Activated B cell treated with CpG ODN at 0.5 μM for 24 hours (primary cell): Measurements from ENCODE around the gene OR1D5. TPM values are rescaled to one million over a fixed set of nuclear protein-coding genes. Genes with fewer than 3 reads are reported as not detected.

Source experiments
- ATAC-seq: fragments of 200-7000 bp; cut with Tn5 transposase; one replicate; pipeline ENCODE4 v1.10.0; 2021; ENCODE audit warnings: low read depth, mild to moderate bottlenecking, moderate library complexity
- CTCF ChIA-PET: fragments of 350-600 bp; sonication (Branson Sonifier 250); formaldehyde crosslinking; loops from one replicate; lab custom pipeline; 2021; ENCODE audit warnings: antibody characterized with exemption; lab: Charles Lee
- POLR2A ChIA-PET: fragments of 350-600 bp; sonication (Branson Sonifier 250); formaldehyde crosslinking; loops from one replicate; lab custom pipeline; 2021; ENCODE audit warnings: antibody characterized with exemption; lab: Charles Lee
- DNase-seq: peaks from one replicate; pipeline ENCODE4 v3.0.0; 2022
- H3K27ac Mint-ChIP-seq: one replicate; pipeline ENCODE4 v1.8.0; 2020; ENCODE audit warnings: mixed read lengths
- H3K27me3 Mint-ChIP-seq: one replicate; pipeline ENCODE4 v1.8.0; 2021; ENCODE audit warnings: mixed read lengths
- H3K36me3 Mint-ChIP-seq: one replicate; pipeline ENCODE4 v1.8.0; 2021; ENCODE audit warnings: low read depth, mixed read lengths
- H3K4me1 Mint-ChIP-seq: one replicate; pipeline ENCODE4 v1.8.0; 2021; ENCODE audit warnings: mixed read lengths
- H3K4me3 Mint-ChIP-seq: one replicate; pipeline ENCODE4 v1.8.0; 2020; ENCODE audit warnings: mild to moderate bottlenecking, mixed read lengths
- H3K9me3 Mint-ChIP-seq: one replicate; pipeline ENCODE4 v1.8.0; 2020; ENCODE audit warnings: mixed read lengths
- CTCF ChIP-seq: fragments of 200-600 bp; IDR thresholded peaks from one replicate; pipeline ENCODE4 v1.8.0; 2022; ENCODE audit warnings: antibody characterized with exemption, mild to moderate bottlenecking
- intact Hi-C: fragments of 100-400 bp; cut with micrococcal nuclease; formaldehyde crosslinking; loops from one replicate; pipeline ENCODE4 v1.15.1; 2024
- total RNA-seq: library from RNA; stranded (reverse); gene quantifications from 2 replicates; pipeline ENCODE4 v1.2.3, GENCODE V29; 2022

OR1D5 gene
- total RNA-seq, 1 donor from 2014 or later = not detected

GRCh38 chr17:3048727-3049471 is 14.5 kb downstream of the OR1D5 start:
- ChIA-PET POLR2A (interaction anchor here (0.6 to 0.7 kb wide), 2 partner anchors 620 to 798 kb away, joined by 3 read pairs; partner anchors contain the start of genes EMC6 and TAX1BP3), CTCF (interaction anchor here (0.6 to 1.9 kb wide), 11 partner anchors 258 to 778 kb away, joined by 3 to 11 read pairs (median 4); partner anchors contain the start of gene TSR1)
- H3K36me3 Mint-ChIP-seq = peaks cover 2% of the 10 kb centered on the region
- ATAC-seq (peak; percentile 98), DNase-seq (peak; percentile 80)
- peaks cover 6% of the 10 kb centered on the region for H3K9me3 Mint-ChIP-seq
- peak overlapping the region; percentile 92 for H3K4me3 Mint-ChIP-seq
- peak overlapping the region; percentile 83 for H3K27ac Mint-ChIP-seq
- H3K27me3 Mint-ChIP-seq = no peaks in the 10 kb centered on the region
- no peak for TF ChIP-seq CTCF
- H3K4me1 Mint-ChIP-seq = peaks cover 8% of the 10 kb centered on the region
- intact Hi-C loops = loop anchor here (1.0 to 10.0 kb wide), 6 partner anchors 488 to 1023 kb away; partner anchors contain the start of gene NCBP3

GRCh38 chr17:3046753-3047152 is 16.7 kb downstream of the OR1D5 start:
- intact Hi-C loops = loop anchor here (5.0 to 10.0 kb wide), 5 partner anchors 491 to 1026 kb away; partner anchors contain the start of gene NCBP3
- no peak for DNase-seq
- Mint-ChIP-seq H3K27ac (no peak overlapping the region), H3K27me3 (peaks cover 3% of the 10 kb centered on the region), H3K4me3 (no peak overlapping the region), H3K4me1 (peaks cover 8% of the 10 kb centered on the region), H3K9me3 (peaks cover 6% of the 10 kb centered on the region), H3K36me3 (peaks cover 2% of the 10 kb centered on the region)
- no peak for ATAC-seq
- ChIA-PET CTCF (interaction anchor here (0.7 kb wide), 1 partner anchor 565 kb away, joined by 3 read pairs; no protein-coding TSS in a partner anchor), POLR2A (no interaction called here)
- TF ChIP-seq CTCF = no peak

GRCh38 chr17:3043737-3044365 is 19.6 kb downstream of the OR1D5 start:
- ATAC-seq (no peak), DNase-seq (no peak)
- TF ChIP-seq CTCF = no peak
- peaks cover 11% of the 10 kb centered on the region for H3K4me1 Mint-ChIP-seq
- no peak overlapping the region for H3K4me3 Mint-ChIP-seq
- H3K27me3 Mint-ChIP-seq = peaks cover 10% of the 10 kb centered on the region
- intact Hi-C loops = loop anchor here (10.0 kb wide), 1 partner anchor 691 kb away; no protein-coding TSS in a partner anchor
- ChIA-PET POLR2A (no interaction called here), CTCF (no interaction called here)
- H3K36me3 Mint-ChIP-seq = no peaks in the 10 kb centered on the region
- peaks cover 6% of the 10 kb centered on the region for H3K9me3 Mint-ChIP-seq
- no peak overlapping the region for H3K27ac Mint-ChIP-seq

GRCh38 chr17:3040882-3041281 is 22.5 kb downstream of the OR1D5 start:
- no peak overlapping the region for H3K4me3 Mint-ChIP-seq
- ChIA-PET POLR2A (no interaction called here), CTCF (no interaction called here)
- H3K9me3 Mint-ChIP-seq = peaks cover 6% of the 10 kb centered on the region
- TF ChIP-seq CTCF = no peak
- no peak for DNase-seq
- peaks cover 11% of the 10 kb centered on the region for H3K4me1 Mint-ChIP-seq
- H3K36me3 Mint-ChIP-seq = no peaks in the 10 kb centered on the region
- intact Hi-C loops = loop anchor here (10.0 kb wide), 1 partner anchor 694 kb away; no protein-coding TSS in a partner anchor
- no peak overlapping the region for H3K27ac Mint-ChIP-seq
- peaks cover 12% of the 10 kb centered on the region for H3K27me3 Mint-ChIP-seq
- no peak for ATAC-seq

GRCh38 chr17:3039736-3040135 is 23.7 kb downstream of the OR1D5 start:
- intact Hi-C loops = loop anchor here (10.0 kb wide), 1 partner anchor 695 kb away; no protein-coding TSS in a partner anchor
- Mint-ChIP-seq H3K27me3 (peaks cover 12% of the 10 kb centered on the region), H3K4me3 (no peak overlapping the region), H3K36me3 (no peaks in the 10 kb centered on the region), H3K9me3 (peaks cover 5% of the 10 kb centered on the region), H3K27ac (no peak overlapping the region), H3K4me1 (peaks cover 11% of the 10 kb centered on the region)
- no peak for ATAC-seq
- POLR2A ChIA-PET = interaction anchor here (0.7 kb wide), 3 partner anchors 36 to 690 kb away, joined by 3 to 9 read pairs (median 7); no protein-coding TSS in a partner anchor
- no peak for DNase-seq
- no peak for TF ChIP-seq CTCF
- CTCF ChIA-PET = no interaction called here
